K562 (cell line): Measurements from ENCODE around the gene CFAP141. TPM values are rescaled to one million over a fixed set of nuclear protein-coding genes. Genes with fewer than 3 reads are reported as not detected.

Experiments
- CHCHD3 ChIP-seq: fragments of 250-450 bp; sonication (Bioruptor Pico); IDR thresholded peaks from 2 replicates; pipeline ENCODE4 v2.1.2; 2022; ENCODE audit warnings: mild to moderate bottlenecking
- CHD1 ChIP-seq: fragments of 200-600 bp; sonication (generic); IDR thresholded peaks from one replicate; pipeline ENCODE4 v1.6.1; 2012; ENCODE audit warnings: mild to moderate bottlenecking, moderate library complexity, low read length, inconsistent platforms
- EP400 ChIP-seq: fragments of 450-650 bp; IDR thresholded peaks from 2 replicates; pipeline ENCODE4 v1.6.1; 2017; ENCODE audit warnings: antibody characterized with exemption, mild to moderate bottlenecking, moderate library complexity
- HLTF ChIP-seq: fragments of 450-650 bp; IDR thresholded peaks from 2 replicates; pipeline ENCODE4 v1.6.1; 2016
- MCM3 ChIP-seq: fragments of 450-650 bp; IDR thresholded peaks from 2 replicates; pipeline ENCODE4 v1.6.1; 2016
- MEF2D ChIP-seq: conservative IDR thresholded peaks from 2 replicates; pipeline ENCODE4 v1.6.1; 2016; ENCODE audit warnings: low read depth, missing genetic modification characterization, missing compliant biosample characterization
- NFIC ChIP-seq: fragments of 450-650 bp; IDR thresholded peaks from 2 replicates; pipeline ENCODE4 v1.6.1; 2017; ENCODE audit warnings: mild to moderate bottlenecking, inconsistent platforms
- NFRKB ChIP-seq: fragments of 450-650 bp; IDR thresholded peaks from 2 replicates; pipeline ENCODE4 v1.6.1; 2016; ENCODE audit warnings: low read depth
- NRF1 ChIP-seq, 2 experiments: fragments of 450-650 bp; IDR thresholded peaks in 1 of 2; conservative IDR thresholded peaks in 1 of 2; 2 replicates each; pipeline ENCODE4 v1.6.1; 2014; ENCODE audit warnings: mild to moderate bottlenecking in 2 of 2
- PCBP1 ChIP-seq: fragments of 200-400 bp; formaldehyde crosslinking; IDR thresholded peaks from 2 replicates; pipeline ENCODE4 v1.6.1; 2018; ENCODE audit warnings: mild to moderate bottlenecking, low read depth, low read length; ENCODE audit not compliant: poor library complexity, severe bottlenecking
- POU5F1 ChIP-seq: fragments of 150-350 bp; IDR thresholded peaks from 2 replicates; pipeline ENCODE4 v1.6.1; 2014; ENCODE audit warnings: borderline replicate concordance, low read length, low read depth, mild to moderate bottlenecking; ENCODE audit not compliant: partially characterized antibody
- PPARD ChIP-seq: fragments of 250-450 bp; sonication (Bioruptor Pico); IDR thresholded peaks from 2 replicates; pipeline ENCODE4 v1.8.0; 2022; ENCODE audit warnings: inconsistent platforms, mild to moderate bottlenecking, moderate library complexity
- PURB ChIP-seq: sonication (generic); formaldehyde crosslinking; IDR thresholded peaks from 2 replicates; pipeline ENCODE4 v1.9.0; 2021; ENCODE audit warnings: low read depth, mild to moderate bottlenecking, missing genetic modification reagents
- XRCC4 ChIP-seq: IDR thresholded peaks from one replicate; pipeline ENCODE4 v1.6.1; 2011; ENCODE audit not compliant: insufficient read depth, insufficient read length; ENCODE audit errors: extremely low read depth
- ZNF3 ChIP-seq: fragments of 250-450 bp; sonication (Bioruptor Pico); IDR thresholded peaks from 2 replicates; pipeline ENCODE4 v1.5.0; 2021; ENCODE audit warnings: mild to moderate bottlenecking, moderate library complexity
- ZNF324 ChIP-seq: fragments of 250-450 bp; sonication (Bioruptor Pico); IDR thresholded peaks from 2 replicates; pipeline ENCODE4 v1.4.0; 2020; ENCODE audit warnings: mild to moderate bottlenecking
- polyA plus RNA-seq, 8 experiments: library from polyadenylated mRNA; depleted of rRNA in 4 of 8; stranded (reverse) in 5 of 8; unstranded in 3 of 8; fragments of >200 nt; fragmentation: Nextera tagmentation in 2 of 8; fragmentation: Illumina TruSeq in 1 of 8; extraction: Ambion mirVana in 2 of 8; extraction: Trizol in 1 of 8; gene quantifications; 2 replicates each; pipeline versions ENCODE4 v1.2.1 to v1.2.3, GENCODE V29; 2011 to 2014; ENCODE audit warnings: inconsistent platforms in 1 of 8, missing spikeins in 1 of 8
- total RNA-seq, 7 experiments: library from RNA; depleted of rRNA in 6 of 7; stranded (reverse); fragments of >200 nt in 6 of 7; fragmentation: Illumina TruSeq in 2 of 7; extraction: Trizol in 2 of 7; gene quantifications; 2 replicates each; pipeline versions ENCODE4 v1.2.1 to v1.2.3, GENCODE V29; 2011 to 2021; ENCODE audit warnings: low replicate concordance in 1 of 7
- TF ChIP-seq, protein P1 (sequence below): fragments of 250-450 bp; sonication (Bioruptor Pico); IDR thresholded peaks from 2 replicates; pipeline ENCODE4 v1.4.0; 2020; ENCODE audit warnings: mild to moderate bottlenecking
- TF ChIP-seq, protein P2 (sequence below), 2 experiments: IDR thresholded peaks; 2 replicates each; pipeline ENCODE4 v1.6.1; 2012; ENCODE audit warnings: improper control_type of control experiment in 2 of 2, low read depth in 2 of 2, low read length in 2 of 2, borderline replicate concordance in 1 of 2
- TF ChIP-seq, protein P3 (sequence below): sonication (generic); formaldehyde crosslinking; IDR thresholded peaks from 2 replicates; pipeline ENCODE4 v1.8.0; 2022; ENCODE audit warnings: mild to moderate bottlenecking, missing genetic modification reagents

Gene CFAP141
- total and polyA plus RNA-seq, 9 of the 15 experiments (the other 6 are each of a cell fraction or from before 2014, with no cell fraction given): not detected

DNA sequence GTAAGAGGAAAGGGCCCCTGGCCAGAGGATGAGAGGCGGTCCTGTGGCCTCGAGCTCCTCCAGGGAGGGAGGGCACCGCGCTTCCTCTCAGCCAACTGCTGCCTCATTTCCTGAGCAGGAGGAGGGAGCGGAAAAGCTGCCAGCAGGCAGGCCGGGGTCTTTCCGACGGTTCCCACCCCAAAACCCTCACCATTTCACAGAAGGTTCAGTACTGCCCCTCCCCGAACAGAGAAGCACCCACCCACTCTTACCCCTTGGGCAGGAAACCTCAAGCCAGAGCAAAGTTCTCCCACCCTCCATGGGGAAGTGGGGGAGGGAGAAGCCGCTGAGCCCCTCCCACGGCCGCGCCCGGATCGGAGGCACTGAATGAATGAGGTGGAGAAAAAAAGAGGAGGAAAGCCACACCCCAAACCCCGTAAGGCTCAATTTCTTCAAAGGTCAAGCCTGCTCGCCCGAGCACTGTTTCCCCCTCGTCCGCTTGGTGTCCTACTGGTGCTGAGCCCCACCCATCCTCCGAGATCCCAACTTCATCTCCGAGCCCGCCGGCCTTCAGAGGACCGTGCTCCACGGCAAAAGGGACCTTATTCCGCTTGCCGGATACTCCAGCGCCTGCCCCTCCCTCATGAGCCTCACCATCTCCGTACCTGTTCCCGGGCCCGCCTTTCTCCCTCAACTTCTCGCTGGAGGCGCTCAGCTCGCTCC is 23.6 kb downstream of the CFAP141 start (continued):
- TF ChIP-seq, protein P1, sequence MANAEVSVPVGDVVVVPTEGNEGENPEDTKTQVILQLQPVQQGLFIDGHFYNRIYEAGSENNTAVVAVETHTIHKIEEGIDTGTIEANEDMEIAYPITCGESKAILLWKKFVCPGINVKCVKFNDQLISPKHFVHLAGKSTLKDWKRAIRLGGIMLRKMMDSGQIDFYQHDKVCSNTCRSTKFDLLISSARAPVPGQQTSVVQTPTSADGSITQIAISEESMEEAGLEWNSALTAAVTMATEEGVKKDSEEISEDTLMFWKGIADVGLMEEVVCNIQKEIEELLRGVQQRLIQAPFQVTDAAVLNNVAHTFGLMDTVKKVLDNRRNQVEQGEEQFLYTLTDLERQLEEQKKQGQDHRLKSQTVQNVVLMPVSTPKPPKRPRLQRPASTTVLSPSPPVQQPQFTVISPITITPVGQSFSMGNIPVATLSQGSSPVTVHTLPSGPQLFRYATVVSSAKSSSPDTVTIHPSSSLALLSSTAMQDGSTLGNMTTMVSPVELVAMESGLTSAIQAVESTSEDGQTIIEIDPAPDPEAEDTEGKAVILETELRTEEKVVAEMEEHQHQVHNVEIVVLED (CRISPR knock-in tag): no peak
- TF ChIP-seq HLTF (no peak), PURB (CRISPR knock-in tag) (no peak), PCBP1 (peak; percentile 23), MEF2D (tag) (0 out of 2 replicates have a peak, but pooled peaks have one; percentile 30), NFRKB (0 out of 2 replicates have a peak, but pooled peaks have one; percentile 75), CHCHD3 (CRISPR knock-in tag) (no peak), MCM3 (no peak), PPARD (CRISPR knock-in tag) (no peak), ZNF324 (CRISPR knock-in tag) (no peak), NFIC (peak; percentile 32), CHD1 (no peak), NRF1 (conservative IDR thresholded peaks at IDR 0.05 in 1 of 2, IDR thresholded peaks at IDR 0.05 in 1 of 2) (0 out of 4 replicates have a peak, but pooled peaks of 1 of the 2 experiments have one; percentile 10), XRCC4 (no peak), POU5F1 (no peak), ZNF3 (no peak), EP400 (no peak)
- TF ChIP-seq, protein P2, sequence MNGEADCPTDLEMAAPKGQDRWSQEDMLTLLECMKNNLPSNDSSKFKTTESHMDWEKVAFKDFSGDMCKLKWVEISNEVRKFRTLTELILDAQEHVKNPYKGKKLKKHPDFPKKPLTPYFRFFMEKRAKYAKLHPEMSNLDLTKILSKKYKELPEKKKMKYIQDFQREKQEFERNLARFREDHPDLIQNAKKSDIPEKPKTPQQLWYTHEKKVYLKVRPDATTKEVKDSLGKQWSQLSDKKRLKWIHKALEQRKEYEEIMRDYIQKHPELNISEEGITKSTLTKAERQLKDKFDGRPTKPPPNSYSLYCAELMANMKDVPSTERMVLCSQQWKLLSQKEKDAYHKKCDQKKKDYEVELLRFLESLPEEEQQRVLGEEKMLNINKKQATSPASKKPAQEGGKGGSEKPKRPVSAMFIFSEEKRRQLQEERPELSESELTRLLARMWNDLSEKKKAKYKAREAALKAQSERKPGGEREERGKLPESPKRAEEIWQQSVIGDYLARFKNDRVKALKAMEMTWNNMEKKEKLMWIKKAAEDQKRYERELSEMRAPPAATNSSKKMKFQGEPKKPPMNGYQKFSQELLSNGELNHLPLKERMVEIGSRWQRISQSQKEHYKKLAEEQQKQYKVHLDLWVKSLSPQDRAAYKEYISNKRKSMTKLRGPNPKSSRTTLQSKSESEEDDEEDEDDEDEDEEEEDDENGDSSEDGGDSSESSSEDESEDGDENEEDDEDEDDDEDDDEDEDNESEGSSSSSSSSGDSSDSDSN (IDR thresholded peaks at IDR 0.05; ENCODE audit: borderline replicate concordance in 1 of 2, low read depth in 2 of 2, low read length in 2 of 2): peak; percentile 20 to 73; a peak in 1 of 4 replicates
- TF ChIP-seq, protein P3, sequence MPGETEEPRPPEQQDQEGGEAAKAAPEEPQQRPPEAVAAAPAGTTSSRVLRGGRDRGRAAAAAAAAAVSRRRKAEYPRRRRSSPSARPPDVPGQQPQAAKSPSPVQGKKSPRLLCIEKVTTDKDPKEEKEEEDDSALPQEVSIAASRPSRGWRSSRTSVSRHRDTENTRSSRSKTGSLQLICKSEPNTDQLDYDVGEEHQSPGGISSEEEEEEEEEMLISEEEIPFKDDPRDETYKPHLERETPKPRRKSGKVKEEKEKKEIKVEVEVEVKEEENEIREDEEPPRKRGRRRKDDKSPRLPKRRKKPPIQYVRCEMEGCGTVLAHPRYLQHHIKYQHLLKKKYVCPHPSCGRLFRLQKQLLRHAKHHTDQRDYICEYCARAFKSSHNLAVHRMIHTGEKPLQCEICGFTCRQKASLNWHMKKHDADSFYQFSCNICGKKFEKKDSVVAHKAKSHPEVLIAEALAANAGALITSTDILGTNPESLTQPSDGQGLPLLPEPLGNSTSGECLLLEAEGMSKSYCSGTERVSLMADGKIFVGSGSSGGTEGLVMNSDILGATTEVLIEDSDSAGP (CRISPR knock-in tag): peak; percentile 64; the same call in 1 of the 2 replicates
